Astrocyte of the spinal cord (primary cell): Measurements from ENCODE around the gene RCN2.

ENCODE experiments used
- DNase-seq: peaks from one replicate; pipeline ENCODE4 v3.0.0; 2011; ENCODE audit warnings: low read depth, low spot score
- H3K4me3 ChIP-seq: 2 replicates; pipeline ENCODE4 v1.5.1; 2011; ENCODE audit warnings: low read depth, mild to moderate bottlenecking, low read length, moderate library complexity
- CTCF ChIP-seq: IDR thresholded peaks from 2 replicates; pipeline ENCODE4 v1.5.1; 2012; ENCODE audit warnings: low read depth, mild to moderate bottlenecking, low read length, inconsistent platforms
- in situ Hi-C: cut with HindIII; loops from 2 replicates; pipeline ENCODE4 v1.10.0; 2017; ENCODE audit warnings: low sequenced_read_pairs

RCN2 gene

GRCh38 chr15:76979996-76980520, 48.5 kb downstream of the RCN2 start:
- no peak for TF ChIP-seq CTCF
- H3K4me3 ChIP-seq, result no peak overlapping the region
- DNase-seq, result no peak
- in situ Hi-C loops, result no loop called here

DNA sequence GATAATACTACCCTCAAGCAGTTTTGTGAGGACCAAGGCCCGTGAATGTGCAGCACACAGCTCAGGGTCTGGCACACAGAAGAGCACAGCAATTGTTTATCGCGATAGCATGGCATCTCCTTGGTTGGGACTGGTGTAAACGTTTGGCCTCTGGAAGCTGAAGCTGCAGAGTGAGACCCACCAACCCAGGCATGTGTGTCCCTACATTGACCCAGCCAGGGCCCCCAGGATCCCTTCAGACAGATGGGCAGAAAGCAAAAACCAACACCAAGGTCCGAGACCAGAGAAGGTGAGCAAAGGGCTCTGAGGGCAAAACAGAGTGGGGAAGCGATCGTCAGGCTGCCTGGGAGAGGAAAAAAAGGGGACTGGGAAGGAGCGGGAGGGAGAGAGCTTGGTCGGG, 50.8 kb downstream of the RCN2 start:
- no peak for DNase-seq
- H3K4me3 ChIP-seq, result no peak overlapping the region
- no peak for TF ChIP-seq CTCF
- in situ Hi-C loops, result no loop called here

- no peak for TF ChIP-seq CTCF
- in situ Hi-C loops, result no loop called here
- no peak for DNase-seq
- no peak overlapping the region for H3K4me3 ChIP-seq
Measured at GRCh38 chr15:76982756-76983155, 51.2 kb downstream of the RCN2 start.

- in situ Hi-C loops, result no loop called here
- H3K4me3 ChIP-seq, result no peak overlapping the region
- no peak for DNase-seq
- TF ChIP-seq CTCF, result no peak
Measured at GRCh38 chr15:76983590-76984375, 52.2 kb downstream of the RCN2 start.

DNA sequence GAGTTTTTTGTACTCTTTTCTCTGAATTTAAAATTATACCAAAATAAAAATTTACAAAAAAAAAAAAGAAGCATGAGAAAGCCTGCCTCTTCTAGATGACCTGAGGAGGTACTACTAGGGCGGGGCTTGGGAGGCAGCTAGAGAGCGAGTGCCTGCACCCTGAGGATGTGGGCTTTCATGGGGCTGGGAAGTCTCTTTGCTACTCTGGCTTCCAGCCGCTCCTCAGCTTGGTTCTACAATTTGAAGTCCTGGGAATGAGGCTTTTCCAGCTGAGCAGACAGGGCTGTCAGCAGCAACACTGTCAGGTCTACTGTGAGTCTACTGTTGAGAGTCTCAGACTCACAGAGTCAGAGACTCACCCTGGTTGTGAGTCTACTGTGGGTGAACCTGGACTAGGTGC, 55.2 kb downstream of the RCN2 start:
- DNase-seq, result no peak
- in situ Hi-C loops, result no loop called here
- no peak for TF ChIP-seq CTCF
- no peak overlapping the region for H3K4me3 ChIP-seq

GRCh38 chr15:76987276-76987675, 55.7 kb downstream of the RCN2 start:
- no peak overlapping the region for H3K4me3 ChIP-seq
- DNase-seq, result no peak
- no peak for TF ChIP-seq CTCF
- in situ Hi-C loops, result no loop called here
